ENCODE data around the gene TFIP11.
"Not testable (repeated sequence)": the region's sequence is repeated elsewhere in the genome, so short reads cannot be mapped to it uniquely, and the experiment has no call there.

Gene TFIP11

GRCh38 chr22:26540119-26540518, 27.8 kb upstream of the TFIP11 start:
- DNase-seq: no peak

GRCh38 chr22:26536762-26537134, 24.5 kb upstream of the TFIP11 start:
- no peak for DNase-seq

- DNase-seq: no peak
Measured at GRCh38 chr22:26536056-26536761, 23.9 kb upstream of the TFIP11 start.

GRCh38 chr22:26535603-26535908, 23.3 kb upstream of the TFIP11 start:
- DNase-seq: no peak

- no peak for DNase-seq
Measured at GRCh38 chr22:26534874-26535602, 22.8 kb upstream of the TFIP11 start.

GRCh38 chr22:26534171-26534855, 22.0 kb upstream of the TFIP11 start:
- DNase-seq: no peak

GRCh38 chr22:26529345-26529744, 17.1 kb upstream of the TFIP11 start:
- no peak for DNase-seq

- DNase-seq: not testable (repeated sequence)
Measured at GRCh38 chr22:26528518-26528917, 16.2 kb upstream of the TFIP11 start.

GRCh38 chr22:26527574-26528465, 15.5 kb upstream of the TFIP11 start:
- no peak for DNase-seq

GRCh38 chr22:26527167-26527566, 14.9 kb upstream of the TFIP11 start:
- no peak for DNase-seq

GRCh38 chr22:26525946-26526564, 13.8 kb upstream of the TFIP11 start:
- no peak for DNase-seq

GRCh38 chr22:26524870-26525269, 12.6 kb upstream of the TFIP11 start:
- DNase-seq: no peak

GRCh38 chr22:26522592-26522991, 10.3 kb upstream of the TFIP11 start:
- DNase-seq: no peak

GRCh38 chr22:26522012-26522411, 9.7 kb upstream of the TFIP11 start:
- no peak for DNase-seq

- no peak for DNase-seq
Measured at GRCh38 chr22:26517429-26517828, 5.2 kb upstream of the TFIP11 start.

GRCh38 chr22:26516503-26516902, 4.2 kb upstream of the TFIP11 start:
- no peak for DNase-seq

- no peak for DNase-seq
Measured at GRCh38 chr22:26515931-26516330, 3.7 kb upstream of the TFIP11 start.

GRCh38 chr22:26514419-26515161, 2.3 kb upstream of the TFIP11 start:
- DNase-seq: no peak

GRCh38 chr22:26513838-26514237, 1.6 kb upstream of the TFIP11 start:
- DNase-seq: no peak

GRCh38 chr22:26508148-26508547, 4.1 kb downstream of the TFIP11 start:
- no peak for DNase-seq

- no peak for DNase-seq
Measured at GRCh38 chr22:26503758-26504157, 8.5 kb downstream of the TFIP11 start.
